Fibroblast of lung (primary cell): ENCODE results near the gene ELFN1.

Source experiments
- EZH2 ChIP-seq: IDR thresholded peaks from 2 replicates; pipeline ENCODE4 v1.5.1; 2012; ENCODE audit warnings: low read length, control low read depth, mild to moderate bottlenecking; ENCODE audit errors: missing control alignments
- TF ChIP-seq, protein P1 (sequence below), 2 donors: IDR thresholded peaks in 1 of 2; conservative IDR thresholded peaks in 1 of 2; 1 replicate in 1 of 2; 2 replicates in 1 of 2; pipeline ENCODE4 v1.5.1; 2011 to 2012; ENCODE audit warnings: low read length in 2 of 2, control low read depth in 1 of 2, inconsistent platforms in 1 of 2, low read depth in 1 of 2, mild to moderate bottlenecking in 1 of 2

- TF ChIP-seq, protein P1, sequence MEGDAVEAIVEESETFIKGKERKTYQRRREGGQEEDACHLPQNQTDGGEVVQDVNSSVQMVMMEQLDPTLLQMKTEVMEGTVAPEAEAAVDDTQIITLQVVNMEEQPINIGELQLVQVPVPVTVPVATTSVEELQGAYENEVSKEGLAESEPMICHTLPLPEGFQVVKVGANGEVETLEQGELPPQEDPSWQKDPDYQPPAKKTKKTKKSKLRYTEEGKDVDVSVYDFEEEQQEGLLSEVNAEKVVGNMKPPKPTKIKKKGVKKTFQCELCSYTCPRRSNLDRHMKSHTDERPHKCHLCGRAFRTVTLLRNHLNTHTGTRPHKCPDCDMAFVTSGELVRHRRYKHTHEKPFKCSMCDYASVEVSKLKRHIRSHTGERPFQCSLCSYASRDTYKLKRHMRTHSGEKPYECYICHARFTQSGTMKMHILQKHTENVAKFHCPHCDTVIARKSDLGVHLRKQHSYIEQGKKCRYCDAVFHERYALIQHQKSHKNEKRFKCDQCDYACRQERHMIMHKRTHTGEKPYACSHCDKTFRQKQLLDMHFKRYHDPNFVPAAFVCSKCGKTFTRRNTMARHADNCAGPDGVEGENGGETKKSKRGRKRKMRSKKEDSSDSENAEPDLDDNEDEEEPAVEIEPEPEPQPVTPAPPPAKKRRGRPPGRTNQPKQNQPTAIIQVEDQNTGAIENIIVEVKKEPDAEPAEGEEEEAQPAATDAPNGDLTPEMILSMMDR (conservative IDR thresholded peaks at IDR 0.05 in 1 of 2, IDR thresholded peaks at IDR 0.05 in 1 of 2; ENCODE audit: low read depth in 1 of 2, low read length in 2 of 2): no peak
- TF ChIP-seq EZH2: no peak
Observed at GRCh38 chr7:1750541-1751021, 80.5 kb downstream of the ELFN1 start.
